Loucy (cell line): ENCODE data around the gene POLR3E.

Experiments used
- H2AFZ ChIP-seq: fragments of 200-600 bp; sonication (generic); 2 replicates; pipeline ENCODE4 v1.6.0; 2016; ENCODE audit warnings: antibody characterized with exemption, mild to moderate bottlenecking, low read length, moderate library complexity
- H3F3A ChIP-seq: fragments of 200-600 bp; 2 replicates; pipeline ENCODE4 v1.6.0; 2016; ENCODE audit warnings: antibody characterized with exemption, low read depth, mild to moderate bottlenecking
- H3K27me3 ChIP-seq: fragments of 200-600 bp; sonication (generic); 2 replicates; pipeline ENCODE4 v1.6.1; 2014; ENCODE audit warnings: low read length, mild to moderate bottlenecking; ENCODE audit not compliant: insufficient read depth, poor library complexity, severe bottlenecking
- H3K36me3 ChIP-seq: fragments of 200-600 bp; sonication (generic); 2 replicates; pipeline ENCODE4 v1.6.1; 2016; ENCODE audit warnings: low read length; ENCODE audit not compliant: insufficient read depth
- H3K4me1 ChIP-seq: fragments of 200-600 bp; sonication (generic); 2 replicates; pipeline ENCODE4 v1.5.1; 2014; ENCODE audit warnings: low read length, mild to moderate bottlenecking; ENCODE audit not compliant: insufficient read depth, poor library complexity, severe bottlenecking
- H3K4me2 ChIP-seq: fragments of 200-600 bp; sonication (generic); 2 replicates; pipeline ENCODE4 v1.6.0; 2014; ENCODE audit warnings: antibody characterized with exemption, low read length, low read depth, mild to moderate bottlenecking; ENCODE audit not compliant: poor library complexity, severe bottlenecking
- H3K4me3 ChIP-seq: fragments of 200-600 bp; sonication (generic); 2 replicates; pipeline ENCODE4 v1.5.1; 2014; ENCODE audit warnings: low read length, mild to moderate bottlenecking, mixed read lengths; ENCODE audit not compliant: poor library complexity, severe bottlenecking
- H3K79me2 ChIP-seq: fragments of 200-600 bp; sonication (generic); 2 replicates; pipeline ENCODE4 v1.6.1; 2014; ENCODE audit warnings: low read length; ENCODE audit not compliant: insufficient read depth
- H3K9ac ChIP-seq: fragments of 200-600 bp; sonication (generic); 2 replicates; pipeline ENCODE4 v1.6.0; 2014; ENCODE audit warnings: mild to moderate bottlenecking, low read depth, low read length, moderate library complexity; ENCODE audit not compliant: poor library complexity, severe bottlenecking
- H3K9me2 ChIP-seq: fragments of 200-600 bp; sonication (generic); replicated peaks from 2 replicates; pipeline ENCODE4 v1.6.1; 2016; ENCODE audit warnings: low read depth, low read length, mixed read lengths
- H3K9me3 ChIP-seq: fragments of 200-600 bp; sonication (generic); 2 replicates; pipeline ENCODE4 v1.6.1; 2014; ENCODE audit warnings: mild to moderate bottlenecking, antibody characterized with exemption, low read length, low read depth; ENCODE audit not compliant: insufficient read depth
- H4K20me1 ChIP-seq: fragments of 200-600 bp; sonication (generic); 2 replicates; pipeline ENCODE4 v1.6.0; 2014; ENCODE audit warnings: antibody characterized with exemption, low read length, mild to moderate bottlenecking; ENCODE audit not compliant: insufficient read depth, poor library complexity, severe bottlenecking
- EZH2phosphoT487 ChIP-seq: fragments of 200-600 bp; IDR thresholded peaks from 2 replicates; pipeline ENCODE4 v1.6.1; 2018; ENCODE audit warnings: antibody characterized with exemption, mild to moderate bottlenecking, moderate library complexity, borderline replicate concordance
- TF ChIP-seq, protein P1 (sequence below): fragments of 200-600 bp; sonication (generic); conservative IDR thresholded peaks from 2 replicates; pipeline ENCODE4 v1.5.1; 2014; ENCODE audit warnings: mild to moderate bottlenecking, antibody characterized with exemption, low read length

Gene POLR3E

GRCh38 chr16:22352723-22353122 lies 55.5 kb downstream of the POLR3E start:
- Histone ChIP-seq H3K9me3 (no peaks in the 10 kb centered on the region), H3K4me1 (peaks cover 23% of the 10 kb centered on the region), H3K79me2 (peaks cover 8% of the 10 kb centered on the region; the same call in 1 of the 2 replicates), H3K9me2 (no peaks in the 10 kb centered on the region), H3K4me2 (no peak overlapping the region), H4K20me1 (no peaks in the 10 kb centered on the region), H3K4me3 (no peak overlapping the region), H2AFZ (no peak overlapping the region), H3F3A (no peaks in the 10 kb centered on the region), H3K36me3 (peaks cover 24% of the 10 kb centered on the region; the same call in 1 of the 2 replicates), H3K9ac (no peak overlapping the region), H3K27me3 (no peaks in the 10 kb centered on the region)
- TF ChIP-seq EZH2phosphoT487 = no peak
- TF ChIP-seq, protein P1, sequence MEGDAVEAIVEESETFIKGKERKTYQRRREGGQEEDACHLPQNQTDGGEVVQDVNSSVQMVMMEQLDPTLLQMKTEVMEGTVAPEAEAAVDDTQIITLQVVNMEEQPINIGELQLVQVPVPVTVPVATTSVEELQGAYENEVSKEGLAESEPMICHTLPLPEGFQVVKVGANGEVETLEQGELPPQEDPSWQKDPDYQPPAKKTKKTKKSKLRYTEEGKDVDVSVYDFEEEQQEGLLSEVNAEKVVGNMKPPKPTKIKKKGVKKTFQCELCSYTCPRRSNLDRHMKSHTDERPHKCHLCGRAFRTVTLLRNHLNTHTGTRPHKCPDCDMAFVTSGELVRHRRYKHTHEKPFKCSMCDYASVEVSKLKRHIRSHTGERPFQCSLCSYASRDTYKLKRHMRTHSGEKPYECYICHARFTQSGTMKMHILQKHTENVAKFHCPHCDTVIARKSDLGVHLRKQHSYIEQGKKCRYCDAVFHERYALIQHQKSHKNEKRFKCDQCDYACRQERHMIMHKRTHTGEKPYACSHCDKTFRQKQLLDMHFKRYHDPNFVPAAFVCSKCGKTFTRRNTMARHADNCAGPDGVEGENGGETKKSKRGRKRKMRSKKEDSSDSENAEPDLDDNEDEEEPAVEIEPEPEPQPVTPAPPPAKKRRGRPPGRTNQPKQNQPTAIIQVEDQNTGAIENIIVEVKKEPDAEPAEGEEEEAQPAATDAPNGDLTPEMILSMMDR = no peak

DNA sequence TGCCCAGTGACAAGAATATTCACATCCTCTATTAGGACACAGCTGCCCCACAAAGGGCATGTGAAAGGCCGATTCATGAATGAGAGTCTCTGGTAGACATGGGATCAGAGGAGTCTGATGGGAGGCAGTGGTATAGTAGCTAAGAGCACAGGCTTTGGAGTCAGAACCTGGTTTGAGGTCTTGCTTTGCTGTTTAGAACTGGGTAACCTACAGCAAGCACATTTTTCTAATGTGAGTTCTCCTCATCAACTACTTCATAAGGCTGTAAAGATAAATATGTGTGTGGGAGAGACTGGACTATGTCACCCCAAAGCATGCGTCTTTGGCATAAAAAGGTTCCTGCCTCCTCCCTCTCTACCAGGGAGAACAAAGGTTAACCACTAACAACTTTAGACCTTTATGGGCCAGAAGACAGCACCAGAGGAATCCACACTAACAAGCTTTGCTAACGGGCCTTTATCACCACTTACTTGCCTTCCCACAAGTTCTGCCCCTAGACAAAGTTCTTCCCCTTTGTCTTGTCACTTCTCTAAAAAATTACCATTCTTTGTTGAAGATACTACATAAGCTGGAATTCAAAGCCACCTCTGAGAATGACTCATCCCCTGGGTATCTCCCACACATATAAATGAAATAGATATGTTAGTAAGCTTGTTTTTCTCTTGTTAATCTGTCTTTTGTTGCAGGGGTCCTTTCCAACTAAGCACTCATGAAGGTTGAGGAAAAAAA lies 56.1 kb downstream of the POLR3E start:
- Histone ChIP-seq H3K9me2 (no peaks in the 10 kb centered on the region), H3K79me2 (peaks cover 9% of the 10 kb centered on the region; the same call in 1 of the 2 replicates)

DNA sequence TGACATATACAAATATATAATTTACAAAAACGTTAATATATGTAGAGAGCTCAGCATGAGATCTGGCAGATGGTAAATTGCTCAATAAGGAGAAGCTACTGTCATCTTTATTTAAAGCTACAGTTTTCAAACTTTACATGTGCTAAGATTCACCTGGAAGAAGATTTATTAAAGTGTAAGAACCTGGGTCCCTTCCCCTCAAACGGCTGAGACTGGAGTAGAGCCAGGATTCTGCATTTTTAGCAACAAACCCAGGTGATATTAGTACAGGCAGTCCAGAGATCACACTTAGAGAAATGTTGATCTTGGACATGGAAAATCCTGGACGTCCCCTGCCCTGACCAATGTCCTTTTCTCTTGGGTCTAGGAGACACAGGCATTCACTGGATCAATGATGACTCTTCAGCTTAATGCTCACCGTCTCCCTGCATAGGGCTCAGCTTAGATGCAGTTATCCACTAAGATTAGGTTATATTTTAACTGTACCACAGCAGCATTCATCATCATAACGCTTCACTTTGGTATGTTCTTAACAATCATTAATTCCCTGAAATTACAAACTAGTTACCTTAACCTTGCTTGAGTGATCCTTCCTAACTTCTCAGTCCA lies 56.8 kb downstream of the POLR3E start:
- H3K9ac ChIP-seq = no peak overlapping the region
- H3K9me3 ChIP-seq = no peaks in the 10 kb centered on the region
- H3K4me2 ChIP-seq = no peak overlapping the region
- H3K4me3 ChIP-seq = no peak overlapping the region
- no peak overlapping the region for H2AFZ ChIP-seq
- H3F3A ChIP-seq = 0 out of 2 replicates have a peak, but pooled peaks cover 9% of the 10 kb centered on the region
- peaks cover 15% of the 10 kb centered on the region for H3K79me2 ChIP-seq
- TF ChIP-seq EZH2phosphoT487 = no peak
- TF ChIP-seq, protein P1 = no peak
- no peaks in the 10 kb centered on the region for H3K27me3 ChIP-seq
- H3K36me3 ChIP-seq = peaks cover 11% of the 10 kb centered on the region; the same call in 1 of the 2 replicates
- no peaks in the 10 kb centered on the region for H3K9me2 ChIP-seq
- peaks cover 4% of the 10 kb centered on the region for H4K20me1 ChIP-seq
- H3K4me1 ChIP-seq = peaks cover 31% of the 10 kb centered on the region

More for the DNA sequence above, 56.1 kb downstream of the POLR3E start:
- Histone ChIP-seq H3F3A (0 out of 2 replicates have a peak, but pooled peaks cover 6% of the 10 kb centered on the region), H3K9me3 (no peaks in the 10 kb centered on the region), H3K36me3 (peaks cover 18% of the 10 kb centered on the region; the same call in 1 of the 2 replicates), H2AFZ (no peak overlapping the region), H3K9ac (no peak overlapping the region), H3K4me1 (peaks cover 29% of the 10 kb centered on the region), H3K27me3 (no peaks in the 10 kb centered on the region), H4K20me1 (peaks cover 3% of the 10 kb centered on the region), H3K4me3 (no peak overlapping the region), H3K4me2 (no peak overlapping the region)
- TF ChIP-seq EZH2phosphoT487 = no peak
- TF ChIP-seq, protein P1 = no peak
